ENCODE measurements around the gene CDK2AP2.

Gene CDK2AP2

DNA sequence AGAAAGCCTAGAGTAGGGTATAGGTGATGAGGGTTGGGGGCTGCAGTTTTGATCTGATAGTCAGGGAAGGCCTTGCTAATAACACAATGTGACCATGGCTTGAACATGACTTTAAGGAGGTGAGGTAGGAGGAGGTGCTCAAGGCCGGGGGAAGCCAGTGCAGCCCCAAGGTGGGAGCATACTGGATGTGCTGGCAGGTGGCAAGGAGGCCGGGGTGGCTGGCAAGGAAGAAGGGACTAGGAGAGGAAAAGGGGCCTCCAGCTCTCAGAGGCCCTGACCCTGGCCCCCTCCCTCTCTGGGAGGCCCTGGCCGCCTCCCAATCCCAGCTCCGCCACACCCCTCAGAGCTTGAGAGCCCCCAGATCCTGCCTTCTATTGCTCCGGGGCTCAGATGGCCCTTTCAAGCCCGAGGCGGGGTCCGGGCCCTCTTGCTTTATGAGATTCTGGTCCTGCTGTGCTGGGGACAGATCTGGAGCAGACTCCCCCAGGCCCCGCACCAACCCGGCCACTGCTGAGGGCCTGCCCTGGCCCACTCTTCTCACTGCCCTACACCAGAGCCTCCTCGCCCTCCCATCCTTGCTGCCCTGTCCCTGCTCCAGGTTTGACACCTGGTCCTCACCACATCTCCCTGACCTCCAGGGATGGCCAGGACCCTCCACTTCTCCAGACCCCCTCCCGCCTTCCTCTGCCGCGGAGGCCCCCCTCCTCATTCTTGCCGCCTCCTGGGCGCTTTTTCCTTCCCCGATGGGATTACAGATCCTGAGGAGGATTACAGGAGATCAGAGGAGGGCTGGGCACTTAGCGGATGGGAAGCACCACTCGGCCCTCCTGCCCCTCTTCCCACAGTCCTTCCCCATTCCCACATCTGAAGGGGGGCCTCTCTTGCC, 4.6 kb downstream of the CDK2AP2 start:
- no peak for DNase-seq

GRCh38 chr11:67502328-67502979, 5.5 kb downstream of the CDK2AP2 start:
- DNase-seq, result no peak

GRCh38 chr11:67501854-67502253, 6.1 kb downstream of the CDK2AP2 start:
- DNase-seq, result no peak

GRCh38 chr11:67500831-67501715, 6.9 kb downstream of the CDK2AP2 start:
- no peak for DNase-seq

- DNase-seq, result no peak
These were observed 7.5 kb downstream of the CDK2AP2 start for GRCh38 chr11:67500484-67500821.

DNA sequence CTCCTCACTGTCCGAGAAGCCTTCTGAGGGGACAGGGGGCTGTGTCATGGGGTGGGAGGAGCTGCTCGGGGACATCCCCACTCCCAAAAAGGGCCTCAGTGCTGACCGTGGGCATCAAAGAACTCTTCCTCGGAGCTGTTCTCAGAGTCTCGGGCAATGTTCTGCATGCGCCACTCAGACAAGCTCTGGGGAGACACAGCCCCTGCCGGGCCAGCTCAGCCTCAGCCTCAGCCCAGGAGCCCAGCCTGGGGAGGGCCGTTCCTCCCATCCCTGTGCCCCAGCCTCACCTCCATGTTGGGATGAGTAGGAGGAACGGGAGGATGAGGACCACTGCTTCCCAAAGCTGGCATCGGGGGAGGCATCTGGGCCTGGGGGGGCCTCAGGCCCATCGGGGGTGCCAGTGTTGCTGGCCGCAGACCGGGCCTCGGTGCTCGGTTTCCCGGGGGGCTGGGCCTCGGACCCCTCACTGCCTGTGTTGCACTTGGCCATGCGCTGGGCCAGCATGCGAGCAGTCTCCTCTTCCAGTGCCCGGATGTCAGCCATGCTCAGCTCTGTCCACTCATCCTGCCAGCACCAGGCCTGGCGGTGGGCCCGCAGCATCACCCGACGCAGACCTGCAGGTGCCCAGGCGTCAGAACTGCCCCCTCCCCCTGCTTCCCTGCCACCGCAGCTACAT, 8.0 kb downstream of the CDK2AP2 start:
- no peak for DNase-seq

DNA sequence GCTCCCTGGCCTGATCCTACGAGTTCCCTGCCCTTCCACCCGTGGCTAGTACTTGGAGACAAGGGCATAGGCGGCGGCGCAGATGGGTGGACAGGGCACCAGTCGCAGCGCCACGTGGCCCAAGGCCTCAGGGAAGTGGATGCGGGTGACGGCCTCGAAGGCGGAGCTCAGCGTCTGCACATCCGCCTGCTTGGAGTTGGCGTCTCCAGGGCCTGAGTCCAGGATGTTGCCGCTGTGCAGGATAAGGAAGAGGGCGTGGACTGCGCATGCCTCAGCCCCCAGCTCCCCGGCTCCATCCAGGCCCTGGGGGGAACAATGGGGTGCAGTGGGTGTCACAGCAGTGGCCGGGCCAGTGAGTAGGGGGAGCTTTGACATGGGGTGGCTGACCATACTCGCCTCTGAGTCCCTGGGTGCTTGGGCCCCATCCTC, 9.4 kb downstream of the CDK2AP2 start:
- no peak for DNase-seq

DNA sequence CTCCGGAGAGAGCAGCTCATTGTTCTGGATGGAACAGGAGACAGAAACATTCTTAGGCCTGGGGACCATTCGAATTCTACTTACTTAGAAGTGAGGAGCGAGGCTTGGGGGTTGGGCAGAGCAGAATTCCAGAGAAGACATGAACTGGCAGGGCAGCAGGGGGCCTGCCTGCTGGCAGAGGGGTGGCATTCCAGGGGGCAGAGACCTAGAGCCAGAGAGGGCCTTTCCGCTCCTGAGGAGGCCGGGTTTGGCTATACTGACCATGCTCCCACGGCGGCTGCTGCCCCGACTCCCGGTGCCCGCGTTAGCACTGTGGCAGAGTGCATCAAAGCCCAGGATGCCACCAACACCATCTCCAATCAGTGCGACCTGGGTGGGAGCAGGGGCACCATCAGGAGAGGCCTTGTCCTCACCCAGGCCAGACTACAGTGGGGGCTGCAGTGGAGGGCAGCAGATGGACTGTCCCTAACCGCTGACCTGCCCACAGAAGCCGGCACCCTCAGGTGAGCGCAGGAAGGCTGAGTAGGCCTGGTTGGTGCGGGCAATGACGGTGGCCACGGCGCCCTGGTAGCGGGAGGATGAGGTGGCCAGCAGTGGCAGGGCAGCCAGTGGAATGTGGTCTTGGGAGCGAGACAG, 10.2 kb downstream of the CDK2AP2 start:
- no peak for DNase-seq

DNA sequence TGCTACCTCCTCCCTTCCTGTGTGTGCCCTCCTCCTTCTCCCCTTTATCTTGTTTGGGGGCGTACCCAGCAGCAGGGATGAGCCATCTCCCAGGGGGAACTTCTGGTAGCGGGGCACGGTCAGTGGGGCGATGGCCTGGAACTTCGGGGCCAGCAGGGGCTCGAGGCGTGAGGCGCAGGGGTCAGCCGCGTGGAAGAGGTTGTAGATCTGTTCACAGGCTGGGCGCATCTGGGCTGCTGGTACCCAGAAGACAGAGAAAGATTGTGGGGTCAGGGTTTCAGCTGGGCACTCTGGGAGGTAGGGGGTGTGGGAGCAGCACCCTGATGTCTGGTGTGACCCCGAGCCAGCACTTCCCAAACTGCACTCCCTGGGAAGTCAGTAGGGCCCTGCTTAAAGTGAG, 11.8 kb downstream of the CDK2AP2 start:
- DNase-seq, result no peak

- DNase-seq, result no peak
These were observed 12.5 kb downstream of the CDK2AP2 start for GRCh38 chr11:67495234-67496005.

DNA sequence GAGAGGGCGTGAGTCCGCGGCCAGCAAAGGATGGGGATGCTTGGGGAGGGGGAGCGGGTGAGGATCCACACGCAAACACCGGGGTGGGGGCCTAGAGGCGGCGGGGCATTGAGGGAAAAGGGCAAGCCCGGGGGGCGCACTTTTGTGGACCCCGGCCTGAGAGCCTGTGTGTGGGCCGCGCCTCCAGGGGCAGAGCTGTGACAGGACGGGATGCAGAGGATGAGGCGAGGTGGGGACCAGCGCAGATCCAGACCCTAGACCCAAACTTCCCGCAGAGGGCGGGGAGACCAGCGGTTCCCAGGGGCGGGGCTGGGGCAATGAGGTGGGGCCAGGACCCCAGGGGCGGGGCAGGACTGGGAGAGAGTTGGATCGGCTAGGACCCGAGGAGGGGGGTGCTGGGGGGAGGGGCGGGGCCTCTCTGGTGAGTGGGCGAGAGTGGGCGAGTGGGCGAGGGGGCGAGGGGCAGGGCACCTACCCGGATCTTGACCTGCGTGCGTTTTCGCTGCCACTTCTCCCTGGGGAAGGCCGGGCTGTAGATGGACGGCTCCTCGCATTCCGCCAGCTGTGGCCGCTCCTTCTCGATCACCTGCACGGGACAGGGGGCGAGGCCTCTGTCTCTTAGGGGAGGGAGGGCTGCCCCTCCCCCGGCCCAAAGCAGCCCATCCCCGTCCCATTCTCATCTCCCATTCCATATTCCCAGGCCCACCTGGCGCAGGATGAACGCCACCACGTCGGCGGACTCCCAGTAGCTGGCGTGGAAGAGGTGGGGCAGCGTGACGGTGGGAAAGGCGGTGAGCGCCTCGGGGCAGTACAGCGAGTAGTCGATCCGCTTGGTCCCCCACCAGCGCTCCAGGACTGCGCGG, 13.4 kb downstream of the CDK2AP2 start:
- no peak for DNase-seq

- no peak for DNase-seq
These were observed 14.2 kb downstream of the CDK2AP2 start for GRCh38 chr11:67493548-67494370.

DNA sequence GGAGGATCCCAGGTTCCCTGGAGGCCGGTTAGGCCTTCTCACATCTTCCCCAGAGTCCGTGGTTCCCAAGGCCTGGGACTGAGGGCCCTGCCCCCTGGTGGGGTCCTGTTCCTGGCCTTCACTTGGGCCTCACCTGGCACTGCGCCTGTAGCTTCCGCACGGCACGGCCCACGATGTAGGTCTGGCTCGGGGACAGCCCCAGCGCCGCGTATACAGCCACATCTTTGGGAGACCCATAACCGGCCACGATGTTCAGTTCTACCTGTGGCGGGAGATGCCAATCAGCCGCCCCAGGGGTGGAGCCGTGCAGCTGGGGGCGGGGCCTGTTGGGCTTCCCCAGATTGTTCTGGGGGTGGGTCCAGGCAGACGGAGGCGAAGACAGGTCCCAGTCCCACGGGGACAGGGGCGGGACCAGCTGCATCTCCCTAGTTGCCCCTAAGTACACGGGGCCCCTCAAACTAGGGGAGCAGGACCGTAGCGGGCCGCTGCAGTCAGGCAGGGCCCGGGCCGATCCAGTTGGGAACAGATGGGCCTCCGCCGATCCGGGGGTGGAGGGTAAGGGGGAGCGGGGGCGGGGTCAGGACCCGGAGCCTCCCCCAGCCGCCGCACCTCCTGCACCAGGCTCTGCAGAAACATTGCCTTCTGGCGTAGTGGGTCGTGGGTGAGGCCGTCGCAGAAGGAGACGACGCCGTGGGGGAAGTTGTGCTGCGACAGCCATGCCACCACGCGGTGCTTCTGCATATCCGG, 15.0 kb downstream of the CDK2AP2 start:
- DNase-seq, result no peak

- no peak for DNase-seq
These were observed 15.8 kb downstream of the CDK2AP2 start for GRCh38 chr11:67492069-67492727.

GRCh38 chr11:67491276-67492068, 16.5 kb downstream of the CDK2AP2 start:
- DNase-seq, result no peak

GRCh38 chr11:67490727-67491065, 17.3 kb downstream of the CDK2AP2 start:
- DNase-seq, result no peak

DNA sequence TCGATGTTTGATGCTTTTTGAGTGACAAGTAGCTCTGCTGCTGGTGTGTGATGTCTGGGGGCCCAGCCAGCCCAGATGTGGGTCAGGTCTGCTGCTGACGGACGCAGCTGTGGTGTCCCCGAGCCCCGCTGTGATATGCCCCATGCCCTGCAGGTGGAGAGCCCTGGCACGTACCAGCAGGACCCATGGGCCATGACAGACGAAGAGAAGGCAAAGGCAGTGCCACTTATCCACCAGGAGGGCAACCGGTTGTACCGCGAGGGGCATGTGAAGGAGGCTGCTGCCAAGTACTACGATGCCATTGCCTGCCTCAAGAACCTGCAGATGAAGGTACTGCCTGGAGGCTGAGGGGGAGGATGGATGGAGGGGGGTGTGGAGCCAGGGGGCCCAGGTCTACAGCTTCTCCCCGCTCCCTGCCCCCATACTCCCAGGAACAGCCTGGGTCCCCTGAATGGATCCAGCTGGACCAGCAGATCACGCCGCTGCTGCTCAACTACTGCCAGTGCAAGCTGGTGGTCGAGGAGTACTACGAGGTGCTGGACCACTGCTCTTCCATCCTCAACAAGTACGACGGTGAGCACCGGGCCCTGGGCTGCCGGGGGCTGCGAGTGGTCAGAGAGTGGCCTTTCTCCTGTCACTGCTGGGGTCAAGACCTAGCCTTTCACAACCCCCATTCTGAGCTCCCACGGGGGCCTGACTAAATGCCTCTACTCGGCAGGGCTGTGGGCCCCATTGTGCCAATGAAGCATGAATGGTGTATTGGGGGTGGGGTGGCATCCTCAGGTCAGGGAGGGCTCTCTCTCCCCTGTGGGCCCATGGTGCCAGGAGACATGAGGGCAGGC, 17.9 kb downstream of the CDK2AP2 start:
- DNase-seq, result no peak
